MCF 10A (cell line): ENCODE measurements around the gene SHCBP1L. TPM values are rescaled to one million over a fixed set of nuclear protein-coding genes. Genes with fewer than 3 reads are reported as not detected.

Source experiments
- BruUV-seq: library from RNA; stranded (reverse); fragments of 400-500 nt; replicated peaks from 2 replicates; lab custom pipeline; 2021; lab: Mats Ljungman, UMichigan
- CTCF ChIA-PET: fragments of 300-600 bp; sonication (Branson Sonifier 250); formaldehyde crosslinking; extraction: SDS; loops from one replicate; lab custom pipeline; 2021; ENCODE audit warnings: antibody characterized with exemption, inconsistent platforms; lab: Yijun Ruan, JAX
- POLR2A ChIA-PET: fragments of 300-600, 350-650 bp; sonication (Branson Sonifier 250); formaldehyde crosslinking; extraction: SDS; loops from one replicate; lab custom pipeline; 2020; ENCODE audit warnings: antibody characterized with exemption, inconsistent platforms; lab: Yijun Ruan, JAX
- DNase-seq: peaks from one replicate; pipeline ENCODE4 v3.0.0-alpha.2; 2018; ENCODE audit not compliant: unreplicated experiment
- H3K27ac Mint-ChIP-seq: one replicate; pipeline ENCODE4 v1.8.0; 2022; ENCODE audit warnings: mild to moderate bottlenecking, low read depth, mixed read lengths; ENCODE audit not compliant: unreplicated experiment
- H3K27me3 Mint-ChIP-seq: one replicate; pipeline ENCODE4 v1.8.0; 2022; ENCODE audit warnings: mixed read lengths; ENCODE audit not compliant: insufficient read depth, unreplicated experiment
- H3K36me3 Mint-ChIP-seq: one replicate; pipeline ENCODE4 v1.8.0; 2022; ENCODE audit warnings: mild to moderate bottlenecking, moderate library complexity, mixed read lengths; ENCODE audit not compliant: insufficient read depth, unreplicated experiment
- H3K4me1 Mint-ChIP-seq: one replicate; pipeline ENCODE4 v1.8.0; 2022; ENCODE audit warnings: mixed read lengths; ENCODE audit not compliant: insufficient read depth, unreplicated experiment
- H3K4me3 Mint-ChIP-seq: one replicate; pipeline ENCODE4 v1.8.0; 2022; ENCODE audit warnings: mild to moderate bottlenecking, moderate library complexity, mixed read lengths; ENCODE audit not compliant: unreplicated experiment
- H3K9me3 Mint-ChIP-seq: one replicate; pipeline ENCODE4 v1.8.0; 2022; ENCODE audit warnings: mixed read lengths; ENCODE audit not compliant: unreplicated experiment
- CTCF ChIP-seq: fragments of 200-600 bp; IDR thresholded peaks from one replicate; pipeline ENCODE4 v1.8.0; 2022; ENCODE audit warnings: antibody characterized with exemption, mild to moderate bottlenecking; ENCODE audit not compliant: unreplicated experiment
- intact Hi-C: fragments of 100-400 bp; cut with micrococcal nuclease; formaldehyde crosslinking; loops from 2 replicates; pipeline ENCODE4 v1.14.1; 2022
- total RNA-seq: library from RNA; stranded (reverse); gene quantifications from 2 replicates; pipeline ENCODE4 v1.2.3, GENCODE V29; 2022

SHCBP1L gene
- total RNA-seq, 1 experiment from 2014 or later, result not detected

DNA sequence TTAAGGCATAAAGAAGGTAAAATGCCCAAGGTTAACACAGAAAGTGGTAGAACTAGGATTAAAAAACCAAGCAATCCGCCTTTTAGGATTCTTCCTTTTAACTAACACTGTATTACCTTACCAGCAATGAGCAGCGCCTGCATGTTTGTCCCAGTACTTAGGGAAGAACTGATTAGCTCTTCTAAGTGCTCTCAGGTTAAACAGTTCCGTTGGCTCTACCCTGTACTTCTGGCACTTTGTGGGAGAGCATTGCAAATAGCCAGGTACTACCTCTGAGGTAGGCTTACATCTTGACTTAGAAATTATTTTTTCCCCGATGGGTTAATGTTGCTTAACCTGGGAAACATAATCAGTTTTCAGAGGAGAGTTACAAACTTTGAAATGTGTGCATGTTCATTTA, 92.3 kb downstream of the SHCBP1L start:
- no TSS peak for BruUV-seq
- intact Hi-C loops, result no loop called here
- H3K36me3 Mint-ChIP-seq, result peaks cover 100% of the 10 kb centered on the region
- DNase-seq, result no peak
- no peaks in the 10 kb centered on the region for H3K9me3 Mint-ChIP-seq
- CTCF ChIA-PET, result interaction anchor here (0.6 to 1.1 kb wide), 3 partner anchors 17 to 63 kb away, joined by 3 to 4 read pairs (median 4); no protein-coding TSS in a partner anchor
- H3K27ac Mint-ChIP-seq, result no peak overlapping the region
- H3K4me1 Mint-ChIP-seq, result no peaks in the 10 kb centered on the region
- no peak overlapping the region for H3K4me3 Mint-ChIP-seq
- POLR2A ChIA-PET, result interaction anchor here (0.8 to 1.4 kb wide), 5 partner anchors 11 to 30 kb away, joined by 3 to 6 read pairs (median 3); no protein-coding TSS in a partner anchor
- no peak for TF ChIP-seq CTCF
- H3K27me3 Mint-ChIP-seq, result no peaks in the 10 kb centered on the region

DNA sequence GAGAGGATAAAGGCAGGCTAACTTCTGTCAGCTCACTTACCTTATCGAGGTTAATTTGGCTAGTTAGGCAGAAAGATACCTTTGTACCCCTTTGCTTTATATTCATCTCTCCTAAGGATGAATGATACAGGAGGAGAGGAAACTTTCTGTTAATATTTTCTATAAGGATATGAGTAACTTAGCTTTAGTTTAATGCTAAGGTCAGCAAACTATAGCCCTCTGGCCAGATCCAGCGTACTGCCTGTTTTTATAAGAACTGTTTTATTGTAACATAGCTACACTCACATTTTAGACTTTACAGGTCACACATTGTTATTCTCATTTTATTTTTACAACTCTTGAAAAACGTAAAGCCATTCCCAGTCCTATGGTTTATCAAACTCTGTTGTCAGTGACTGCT, 95.8 kb downstream of the SHCBP1L start:
- POLR2A ChIA-PET, result interaction anchor here (0.6 to 2.2 kb wide), 5 partner anchors 8 to 362 kb away, joined by 3 to 8 read pairs (median 4); partner anchors contain the start of gene DHX9
- CTCF ChIA-PET, result interaction anchor here (1.2 to 1.8 kb wide), 2 partner anchors 16 to 17 kb away, joined by 3 read pairs; no protein-coding TSS in a partner anchor
- no peak overlapping the region for H3K4me3 Mint-ChIP-seq
- no peaks in the 10 kb centered on the region for H3K4me1 Mint-ChIP-seq
- H3K36me3 Mint-ChIP-seq, result peaks cover 100% of the 10 kb centered on the region
- BruUV-seq, result no TSS peak
- no peak for TF ChIP-seq CTCF
- H3K9me3 Mint-ChIP-seq, result no peaks in the 10 kb centered on the region
- no peak for DNase-seq
- intact Hi-C loops, result loop anchor here (5.0 kb wide), 1 partner anchor 35 kb away; no protein-coding TSS in a partner anchor
- H3K27me3 Mint-ChIP-seq, result no peaks in the 10 kb centered on the region
- H3K27ac Mint-ChIP-seq, result no peak overlapping the region

GRCh38 chr1:182855911-182856310, 97.1 kb downstream of the SHCBP1L start:
- Mint-ChIP-seq H3K9me3 (no peaks in the 10 kb centered on the region), H3K36me3 (peaks cover 100% of the 10 kb centered on the region), H3K27me3 (no peaks in the 10 kb centered on the region), H3K4me1 (no peaks in the 10 kb centered on the region), H3K4me3 (no peak overlapping the region), H3K27ac (no peak overlapping the region)
- ChIA-PET CTCF (interaction anchor here (0.6 to 1.3 kb wide), 2 partner anchors 10 to 459 kb away, joined by 3 to 4 read pairs; no protein-coding TSS in a partner anchor), POLR2A (no interaction called here)
- no peak for DNase-seq
- intact Hi-C loops, result loop anchor here (5.0 kb wide), 1 partner anchor 36 kb away; no protein-coding TSS in a partner anchor
- BruUV-seq, result TSS peak; percentile 4
- TF ChIP-seq CTCF, result no peak

- intact Hi-C loops, result no loop called here
- no peak overlapping the region for H3K27ac Mint-ChIP-seq
- DNase-seq, result no peak
- no TSS peak for BruUV-seq
- no peaks in the 10 kb centered on the region for H3K27me3 Mint-ChIP-seq
- H3K4me1 Mint-ChIP-seq, result peaks cover 31% of the 10 kb centered on the region
- H3K36me3 Mint-ChIP-seq, result peaks cover 100% of the 10 kb centered on the region
- no peak for TF ChIP-seq CTCF
- H3K9me3 Mint-ChIP-seq, result no peaks in the 10 kb centered on the region
- no peak overlapping the region for H3K4me3 Mint-ChIP-seq
- ChIA-PET CTCF (no interaction called here), POLR2A (interaction anchor here (1.0 to 3.4 kb wide), 2 partner anchors 9 to 12 kb away, joined by 6 to 13 read pairs; partner anchors contain the start of gene DHX9)
These were observed 101.1 kb downstream of the SHCBP1L start for GRCh38 chr1:182851825-182852224.
